Inflammatory macrophage treated with lipopolysaccharide for 1 hour (primary cell): ENCODE results near the gene SEL1L3.

Experiments used
- DNase-seq, 2 donors: peaks; one replicate each; pipeline ENCODE4 v3.0.0-alpha.2; 2020 to 2022

The SEL1L3 gene

DNA sequence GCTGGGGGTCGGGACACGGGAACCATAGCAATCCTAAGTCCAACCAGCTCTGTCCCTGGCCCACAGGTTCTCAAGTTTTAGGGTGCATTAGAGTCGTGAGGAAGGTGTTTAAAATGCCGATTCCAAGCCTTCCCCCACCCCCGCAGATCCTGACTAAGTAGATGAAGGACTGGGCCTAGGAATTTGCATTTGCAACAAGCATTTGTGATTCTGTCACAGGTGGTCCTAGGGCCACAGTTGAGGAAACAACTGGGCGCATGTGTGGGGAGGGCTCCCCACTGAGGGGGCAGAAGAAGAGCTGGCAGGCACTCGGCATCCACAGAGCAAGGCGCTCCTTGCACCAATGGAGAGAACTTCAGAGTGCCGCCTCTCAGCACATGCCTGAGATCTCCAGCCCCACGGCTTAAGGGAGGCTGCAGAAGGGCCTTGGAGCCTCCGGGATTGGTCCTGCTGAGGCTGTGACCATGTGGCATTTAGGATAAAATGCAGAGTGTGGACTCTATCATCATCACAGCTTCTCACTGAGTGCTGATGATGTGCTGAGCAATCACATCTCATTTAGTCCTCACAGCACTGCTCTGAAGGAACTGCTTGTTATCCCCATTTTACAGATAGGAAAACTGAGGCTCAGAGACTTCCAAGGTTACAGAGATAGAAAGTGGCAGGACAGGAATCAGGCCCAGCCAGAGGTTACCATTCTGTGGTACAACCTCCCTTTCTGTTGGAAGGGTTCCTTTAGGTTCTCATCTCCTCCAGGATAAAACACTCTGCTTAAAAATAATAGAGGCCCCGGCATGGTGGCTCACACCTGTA is 16.7 kb downstream of the SEL1L3 start:
- no peak for DNase-seq

DNA sequence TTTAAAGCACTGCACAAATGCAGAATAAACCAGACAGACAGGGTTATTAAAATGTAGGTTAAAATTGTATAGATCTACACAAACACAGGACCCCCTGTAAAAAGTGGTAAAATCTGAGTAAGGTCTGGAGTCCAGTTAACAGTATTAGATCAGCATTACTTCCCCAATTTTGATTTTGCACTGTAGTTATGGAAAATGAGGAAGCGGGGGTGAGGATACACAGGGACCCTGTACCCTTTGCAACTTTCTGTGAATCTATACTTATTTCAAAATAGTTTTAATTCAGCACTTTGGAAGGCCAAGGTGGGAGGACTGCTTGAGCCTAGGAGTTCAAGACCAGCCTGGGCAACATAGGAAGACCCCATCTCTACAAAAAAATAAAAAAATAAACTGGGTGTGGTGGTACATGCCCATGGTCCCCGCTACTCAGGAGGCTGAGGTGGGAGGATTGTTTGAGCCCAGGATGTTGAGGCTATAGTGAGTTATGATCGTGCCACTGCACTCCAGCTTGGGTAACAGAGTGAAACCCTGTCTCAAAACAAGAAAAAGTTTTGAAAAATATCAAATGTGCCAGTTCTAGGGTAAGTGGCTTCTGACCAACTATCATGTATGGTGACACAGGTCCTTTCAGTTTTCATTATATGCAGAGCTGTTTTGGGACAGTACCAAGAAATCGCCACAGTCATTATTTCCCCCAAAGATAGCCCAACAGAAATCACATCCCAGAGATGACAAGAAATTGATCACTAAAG is 17.7 kb downstream of the SEL1L3 start:
- peak; percentile 69 to 82 for DNase-seq

- DNase-seq, result peak in 1 of 2 donors; percentile 38
Observed at GRCh38 chr4:25843340-25844097, 19.3 kb downstream of the SEL1L3 start.

DNA sequence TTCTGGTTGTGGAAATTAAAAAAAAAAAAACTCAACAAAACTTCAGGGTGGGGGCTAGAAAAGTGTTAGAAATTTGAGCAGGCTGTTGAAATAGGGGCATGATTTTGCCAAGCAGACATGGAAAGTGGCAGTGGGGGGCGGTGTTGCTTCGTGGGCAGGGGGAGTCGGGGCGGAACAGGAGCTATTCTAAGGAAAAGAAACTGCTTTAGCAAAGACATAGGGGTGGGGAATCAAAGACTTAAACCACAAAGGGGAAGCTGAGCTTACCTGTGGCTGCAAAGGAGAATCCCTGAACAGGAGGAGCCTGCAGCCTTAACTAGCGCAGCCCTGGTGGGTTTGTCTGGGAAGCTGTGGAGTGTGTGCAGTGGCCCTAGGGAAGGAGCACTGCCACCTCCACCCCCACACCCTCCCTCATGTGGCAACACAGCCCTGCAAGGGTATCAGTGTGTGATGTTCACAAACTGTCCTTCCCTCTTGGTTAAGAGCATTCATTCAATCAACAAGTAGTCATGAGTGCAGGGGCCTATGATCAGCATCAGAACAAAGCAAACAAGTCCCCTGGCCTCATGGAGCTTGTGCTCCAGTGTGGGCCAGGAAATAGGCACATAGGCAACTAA is 20.5 kb downstream of the SEL1L3 start:
- no peak for DNase-seq

DNA sequence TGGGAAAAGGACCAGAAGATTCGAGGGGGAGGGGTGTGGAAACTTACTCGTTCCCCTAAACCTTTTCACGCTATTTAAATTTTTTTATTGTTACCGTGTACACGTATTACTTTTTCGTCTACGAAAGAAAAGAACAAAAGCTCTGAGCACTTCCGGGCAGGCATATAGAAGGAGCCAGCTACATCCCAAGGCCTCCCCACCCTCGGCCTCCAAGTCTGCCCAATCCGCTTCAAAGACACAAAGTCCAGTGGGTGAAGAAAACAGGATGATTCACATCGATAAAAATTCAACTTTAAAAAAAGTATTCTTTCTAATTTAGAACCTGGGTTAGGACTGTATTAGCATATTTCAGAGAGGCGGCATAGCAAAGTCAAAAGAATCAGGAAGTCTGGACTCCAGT is 23.1 kb downstream of the SEL1L3 start:
- DNase-seq, result no peak

- DNase-seq, result no peak
Observed at GRCh38 chr4:25839233-25839632, 23.6 kb downstream of the SEL1L3 start.

DNA sequence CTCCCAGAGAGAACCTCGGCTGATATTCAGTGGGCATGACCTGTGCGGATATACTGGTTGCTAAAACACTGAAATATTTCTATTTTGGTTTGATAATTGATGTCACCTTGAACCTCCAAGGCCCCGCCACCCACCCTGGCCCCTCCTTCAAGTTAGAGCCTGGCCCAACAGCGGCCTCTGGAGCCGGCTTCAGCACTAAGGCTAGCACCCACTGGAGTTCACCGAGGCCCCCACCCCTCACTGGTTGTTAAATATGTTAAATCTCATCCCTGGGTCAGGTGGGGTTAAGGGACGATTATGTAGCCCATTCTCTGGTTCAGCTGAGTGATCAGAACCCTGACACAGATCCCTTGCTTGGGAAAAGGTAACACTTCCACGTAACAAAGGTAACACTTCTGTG is 24.3 kb downstream of the SEL1L3 start:
- no peak for DNase-seq

- no peak for DNase-seq
Observed at GRCh38 chr4:25837107-25837506, 25.7 kb downstream of the SEL1L3 start.

- no peak for DNase-seq
Observed at GRCh38 chr4:25835384-25835783, 27.4 kb downstream of the SEL1L3 start.

DNA sequence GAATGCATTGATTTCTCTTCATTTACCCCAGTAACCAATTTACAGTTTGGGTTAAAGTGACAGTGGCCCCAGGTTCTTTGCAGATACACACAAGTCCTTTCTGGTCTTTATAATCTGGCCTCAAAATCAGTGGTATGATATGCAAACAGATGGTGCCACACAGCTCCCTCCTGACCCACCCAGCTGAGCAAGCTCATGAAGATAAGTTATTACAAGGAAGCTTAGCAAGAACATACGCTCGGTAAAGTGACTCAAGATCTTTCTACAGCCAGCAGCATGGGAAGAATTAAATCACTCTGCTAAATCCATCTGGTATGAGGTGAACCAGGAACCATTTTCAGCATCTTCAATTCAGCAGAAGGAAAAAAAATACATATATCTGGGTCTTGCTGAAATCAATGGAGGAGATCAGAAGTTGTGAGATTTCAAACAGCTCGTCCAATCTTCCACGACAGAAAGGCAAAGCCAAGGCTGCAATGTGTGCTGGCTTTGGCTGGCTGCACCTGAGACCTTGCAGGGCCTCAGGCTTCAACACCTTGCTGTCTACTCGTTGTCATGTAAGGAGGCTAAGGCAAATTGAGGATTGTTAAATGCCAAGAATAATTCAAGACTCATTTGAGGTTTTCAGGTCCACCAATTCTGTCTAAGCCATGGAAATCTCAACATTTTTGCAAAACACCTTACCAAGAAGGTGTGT is 28.2 kb downstream of the SEL1L3 start:
- no peak for DNase-seq

GRCh38 chr4:25830548-25830947 is 32.2 kb downstream of the SEL1L3 start:
- no peak for DNase-seq

DNA sequence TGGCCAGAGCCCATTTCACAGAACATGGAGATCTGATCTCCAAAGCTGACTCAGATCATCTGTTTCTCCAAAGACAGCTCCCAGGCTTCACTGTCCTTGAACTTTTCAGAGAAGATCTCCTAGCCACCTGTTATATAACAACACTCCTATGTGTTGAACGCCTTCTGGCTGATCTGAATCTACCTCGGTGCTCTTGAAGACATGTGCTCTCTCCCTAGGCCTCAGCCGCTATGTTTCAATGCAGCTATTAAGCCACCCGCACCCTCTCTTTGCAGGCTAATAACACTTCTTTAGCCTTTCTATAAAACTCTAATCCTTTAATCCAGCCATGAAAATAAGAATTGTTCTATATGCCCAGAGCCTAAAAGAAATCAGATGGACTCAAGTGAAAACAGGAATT is 34.9 kb downstream of the SEL1L3 start:
- DNase-seq, result no peak

GRCh38 chr4:25827373-25827772 is 35.4 kb downstream of the SEL1L3 start:
- DNase-seq, result no peak

GRCh38 chr4:25826074-25826752 is 36.6 kb downstream of the SEL1L3 start:
- DNase-seq, result no peak

DNA sequence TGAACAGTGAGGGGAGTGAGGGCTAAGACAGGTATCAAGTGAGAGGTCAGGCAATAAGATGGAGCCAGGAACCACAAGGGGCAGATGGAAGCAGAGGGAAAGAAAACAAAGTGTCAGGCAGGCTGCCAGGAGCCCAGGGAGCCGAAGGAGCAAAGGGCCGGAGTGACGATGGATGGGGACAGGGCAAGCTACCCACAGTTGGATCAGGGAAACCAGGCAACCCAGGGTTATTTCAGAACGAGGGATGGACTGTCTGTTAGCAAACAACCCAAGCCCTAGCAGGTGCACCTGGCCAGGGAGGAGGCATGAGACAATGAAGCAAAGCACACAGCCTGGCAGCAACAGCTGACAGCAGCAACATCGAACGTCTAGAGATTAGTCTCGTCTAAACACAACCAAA is 39.2 kb downstream of the SEL1L3 start:
- no peak for DNase-seq

DNA sequence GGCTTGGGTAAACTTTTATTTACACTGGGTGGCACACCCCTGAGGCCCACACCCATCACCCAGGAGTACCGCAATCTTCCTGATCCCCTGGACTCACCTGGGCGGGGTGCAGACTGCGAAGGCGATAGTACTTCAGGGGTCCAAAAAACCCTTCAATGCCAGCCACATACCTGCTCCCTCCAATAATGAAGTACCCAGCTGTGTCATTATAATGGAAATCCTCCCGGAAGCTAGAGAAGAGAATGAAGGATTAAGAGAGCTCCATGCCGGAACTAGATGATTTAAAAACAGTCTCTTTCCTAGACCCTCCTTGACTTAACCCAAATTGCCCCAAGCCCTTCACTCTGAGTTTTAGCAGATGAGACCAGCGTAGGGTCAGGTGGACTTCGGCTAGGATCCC is 40.9 kb downstream of the SEL1L3 start:
- DNase-seq, result no peak

GRCh38 chr4:25821267-25821666 is 41.5 kb downstream of the SEL1L3 start:
- no peak for DNase-seq

DNA sequence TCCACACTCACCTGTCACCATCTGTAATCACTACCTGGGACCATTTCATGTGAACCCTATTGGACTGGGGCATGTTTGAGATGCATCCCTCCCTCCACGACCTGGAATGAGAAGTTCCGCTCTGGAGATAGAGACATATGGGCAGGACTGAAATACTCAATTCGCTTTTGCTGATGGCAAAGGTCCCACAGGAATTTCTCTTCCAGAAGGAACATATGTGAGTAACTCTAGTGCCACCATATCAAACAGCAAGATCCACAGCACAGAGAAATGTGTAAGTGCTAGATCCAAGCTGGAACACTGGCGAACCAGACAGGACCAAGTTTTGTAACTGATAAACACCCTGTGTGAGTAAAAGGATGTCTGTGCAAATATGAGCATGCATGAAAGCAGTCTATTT is 43.9 kb downstream of the SEL1L3 start:
- DNase-seq, result no peak

GRCh38 chr4:25818371-25818871 is 44.4 kb downstream of the SEL1L3 start:
- no peak for DNase-seq

- DNase-seq, result no peak
Observed at GRCh38 chr4:25817059-25817681, 45.6 kb downstream of the SEL1L3 start.

DNA sequence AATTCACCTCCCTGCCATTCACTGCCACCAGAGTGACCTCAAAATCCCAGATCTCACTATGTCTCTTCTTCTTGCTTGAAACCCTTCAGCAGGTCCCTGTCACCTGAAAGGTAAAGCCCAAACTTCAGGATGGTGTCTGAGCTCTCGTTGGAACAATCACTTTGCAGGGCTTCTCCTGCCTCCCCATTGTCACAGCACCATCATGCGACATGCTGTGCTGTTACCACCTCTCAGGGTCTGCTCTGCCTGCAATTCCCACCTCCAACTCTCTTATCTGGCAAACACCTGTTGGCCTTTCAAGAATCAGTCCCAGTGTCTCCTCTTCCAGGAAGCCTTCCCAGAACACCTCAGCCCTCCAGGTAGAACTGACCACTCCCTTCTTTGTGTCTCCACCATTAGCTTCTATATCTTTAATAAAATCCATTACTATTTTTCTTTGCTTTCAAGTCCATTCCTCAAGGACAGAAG is 46.2 kb downstream of the SEL1L3 start:
- no peak for DNase-seq
